Stimulated activated CD8-positive, alpha-beta memory T cell treated with anti-CD3 and anti-CD28 coated beads, Interleukin-4, amount 100 ng/mL, for 1 hour (primary cell): ENCODE data around the gene NRK.
"Not testable (repeated sequence)": the region's sequence is repeated elsewhere in the genome, so short reads cannot be mapped to it uniquely, and the experiment has no call there.

Source experiments
- DNase-seq, 2 donors: peaks; one replicate each; pipeline ENCODE4 v3.0.0-alpha.2; 2020; ENCODE audit warnings: low read depth in 2 of 2, low spot score in 1 of 2

The NRK gene, protein sequence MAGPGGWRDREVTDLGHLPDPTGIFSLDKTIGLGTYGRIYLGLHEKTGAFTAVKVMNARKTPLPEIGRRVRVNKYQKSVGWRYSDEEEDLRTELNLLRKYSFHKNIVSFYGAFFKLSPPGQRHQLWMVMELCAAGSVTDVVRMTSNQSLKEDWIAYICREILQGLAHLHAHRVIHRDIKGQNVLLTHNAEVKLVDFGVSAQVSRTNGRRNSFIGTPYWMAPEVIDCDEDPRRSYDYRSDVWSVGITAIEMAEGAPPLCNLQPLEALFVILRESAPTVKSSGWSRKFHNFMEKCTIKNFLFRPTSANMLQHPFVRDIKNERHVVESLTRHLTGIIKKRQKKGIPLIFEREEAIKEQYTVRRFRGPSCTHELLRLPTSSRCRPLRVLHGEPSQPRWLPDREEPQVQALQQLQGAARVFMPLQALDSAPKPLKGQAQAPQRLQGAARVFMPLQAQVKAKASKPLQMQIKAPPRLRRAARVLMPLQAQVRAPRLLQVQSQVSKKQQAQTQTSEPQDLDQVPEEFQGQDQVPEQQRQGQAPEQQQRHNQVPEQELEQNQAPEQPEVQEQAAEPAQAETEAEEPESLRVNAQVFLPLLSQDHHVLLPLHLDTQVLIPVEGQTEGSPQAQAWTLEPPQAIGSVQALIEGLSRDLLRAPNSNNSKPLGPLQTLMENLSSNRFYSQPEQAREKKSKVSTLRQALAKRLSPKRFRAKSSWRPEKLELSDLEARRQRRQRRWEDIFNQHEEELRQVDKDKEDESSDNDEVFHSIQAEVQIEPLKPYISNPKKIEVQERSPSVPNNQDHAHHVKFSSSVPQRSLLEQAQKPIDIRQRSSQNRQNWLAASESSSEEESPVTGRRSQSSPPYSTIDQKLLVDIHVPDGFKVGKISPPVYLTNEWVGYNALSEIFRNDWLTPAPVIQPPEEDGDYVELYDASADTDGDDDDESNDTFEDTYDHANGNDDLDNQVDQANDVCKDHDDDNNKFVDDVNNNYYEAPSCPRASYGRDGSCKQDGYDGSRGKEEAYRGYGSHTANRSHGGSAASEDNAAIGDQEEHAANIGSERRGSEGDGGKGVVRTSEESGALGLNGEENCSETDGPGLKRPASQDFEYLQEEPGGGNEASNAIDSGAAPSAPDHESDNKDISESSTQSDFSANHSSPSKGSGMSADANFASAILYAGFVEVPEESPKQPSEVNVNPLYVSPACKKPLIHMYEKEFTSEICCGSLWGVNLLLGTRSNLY (N-terminal part only)

DNA sequence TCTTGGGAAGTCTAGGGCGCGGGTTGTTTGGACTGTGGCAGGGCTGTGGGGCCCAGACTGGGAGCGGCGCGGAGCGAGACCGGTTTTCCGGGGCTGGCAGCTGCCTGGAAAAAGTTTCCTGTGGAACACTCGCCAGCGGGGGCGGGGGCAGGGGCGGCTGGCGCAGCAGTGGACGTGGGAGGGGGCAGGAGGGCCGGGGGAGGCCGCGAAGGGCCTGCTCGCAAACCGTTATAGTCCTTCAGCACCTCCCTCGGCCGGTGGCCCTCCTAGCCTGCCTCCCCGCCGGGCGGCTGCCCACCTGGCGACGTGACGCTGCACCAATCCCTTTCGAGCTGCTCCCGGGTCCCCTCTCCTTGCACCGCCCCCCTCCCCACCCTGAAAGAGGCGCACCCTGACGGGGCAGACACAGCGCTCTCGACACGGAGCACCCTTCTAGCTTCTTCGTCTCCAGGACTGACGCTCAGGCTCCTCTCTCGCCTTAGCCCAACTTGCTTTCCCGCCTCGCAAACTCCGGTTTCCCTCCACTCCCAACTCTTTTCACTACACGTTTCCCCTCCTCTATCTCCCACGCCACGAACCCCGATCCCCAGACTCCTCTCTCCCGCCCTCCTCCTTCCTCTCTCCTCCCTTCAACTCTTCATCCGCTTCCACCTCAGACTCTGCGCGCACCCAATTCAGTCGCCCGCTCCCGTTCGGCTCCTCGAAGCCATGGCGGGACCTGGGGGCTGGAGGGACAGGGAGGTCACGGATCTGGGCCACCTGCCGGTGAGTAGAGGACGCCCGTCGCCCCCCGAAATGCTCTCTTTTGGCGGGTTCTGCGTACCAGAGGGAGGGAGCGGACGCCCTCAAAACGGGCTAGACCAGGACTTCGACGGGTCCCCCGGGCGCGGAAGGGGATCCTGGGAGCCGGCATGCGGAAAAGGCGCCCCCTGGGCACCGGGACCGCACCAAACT is at the start of gene NRK:
Gene NRK, plus strand, starts transcription at position 402 of the 954 bp plus-strand sequence. Its CDS starts 307 bp downstream, at position 709.
- no peak for DNase-seq

DNA sequence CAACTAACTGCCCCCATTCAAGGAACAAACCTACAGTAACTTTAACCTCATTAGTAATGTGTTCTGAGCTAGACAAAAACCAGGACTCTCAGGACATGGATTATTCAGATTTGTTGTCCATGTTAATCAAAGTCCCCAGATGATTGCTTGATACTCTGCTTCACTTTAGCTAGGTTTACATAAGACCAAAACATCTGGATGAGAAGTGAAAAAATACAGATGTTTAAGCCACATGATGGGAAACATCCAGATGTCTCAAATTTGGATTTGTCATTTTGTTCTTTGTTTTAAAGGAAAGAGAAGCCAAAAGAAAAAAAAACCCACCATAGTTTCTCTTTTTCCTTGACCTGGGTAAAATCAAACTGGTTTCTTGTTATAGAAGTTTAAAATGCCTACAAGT is 48.5 kb upstream of the NRK start:
- no peak for DNase-seq

DNA sequence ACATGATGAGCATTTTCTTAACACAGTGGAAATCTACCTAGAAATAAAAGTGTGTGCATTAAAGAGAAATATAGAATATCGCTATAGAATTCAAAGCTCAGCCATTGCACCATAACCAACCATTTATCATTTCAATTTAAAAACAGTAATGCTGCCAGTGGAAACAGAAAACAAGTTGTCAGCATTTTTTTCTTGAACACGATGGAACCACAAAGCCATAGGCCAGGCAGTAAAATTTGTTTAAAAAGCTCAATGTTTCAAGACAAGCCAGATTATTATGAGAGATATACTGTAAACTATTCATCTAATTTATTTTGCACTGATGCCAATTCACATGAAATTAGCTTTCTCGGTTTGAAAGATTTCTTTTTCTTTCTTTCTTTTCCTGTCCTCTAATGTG is 46.7 kb upstream of the NRK start:
- DNase-seq: no peak

DNA sequence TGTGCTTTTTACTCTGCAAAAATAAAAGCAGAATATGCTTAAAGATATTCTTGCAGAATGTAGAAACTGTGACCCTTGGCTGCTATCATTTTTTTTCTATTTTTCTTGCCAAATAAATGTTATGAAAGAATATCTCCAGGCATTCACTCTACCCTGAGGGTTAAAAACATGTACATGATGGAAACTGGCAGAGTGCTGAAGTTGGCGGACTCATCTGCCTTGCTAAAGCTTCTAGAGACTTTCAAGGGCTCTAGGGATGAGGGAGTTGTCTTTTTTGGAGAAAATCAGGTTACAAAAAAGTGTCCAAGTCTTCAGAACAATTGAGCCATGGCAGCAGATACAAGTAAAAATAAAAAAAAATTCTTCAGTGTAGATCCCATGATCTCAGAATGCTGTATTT is 40.5 kb upstream of the NRK start:
- no peak for DNase-seq

DNA sequence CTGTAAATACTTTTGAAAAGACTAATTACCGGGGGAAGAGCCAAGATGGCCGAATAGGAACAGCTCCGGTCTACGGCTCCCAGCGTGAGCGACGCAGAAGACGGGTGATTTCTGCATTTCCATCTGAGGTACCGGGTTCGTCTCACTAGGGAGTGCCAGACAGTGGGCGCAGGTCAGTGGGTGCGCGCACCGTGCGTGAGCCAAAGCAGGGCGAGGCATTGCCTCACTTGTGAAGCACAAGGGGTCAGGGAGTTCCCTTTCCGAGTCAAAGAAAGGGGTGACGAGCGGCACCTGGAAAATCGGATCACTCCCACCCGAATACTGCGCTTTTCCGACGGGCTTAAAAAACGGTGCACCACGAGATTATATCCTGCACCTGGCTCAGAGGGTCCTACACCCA is 25.5 kb upstream of the NRK start:
- DNase-seq: not testable (repeated sequence)

DNA sequence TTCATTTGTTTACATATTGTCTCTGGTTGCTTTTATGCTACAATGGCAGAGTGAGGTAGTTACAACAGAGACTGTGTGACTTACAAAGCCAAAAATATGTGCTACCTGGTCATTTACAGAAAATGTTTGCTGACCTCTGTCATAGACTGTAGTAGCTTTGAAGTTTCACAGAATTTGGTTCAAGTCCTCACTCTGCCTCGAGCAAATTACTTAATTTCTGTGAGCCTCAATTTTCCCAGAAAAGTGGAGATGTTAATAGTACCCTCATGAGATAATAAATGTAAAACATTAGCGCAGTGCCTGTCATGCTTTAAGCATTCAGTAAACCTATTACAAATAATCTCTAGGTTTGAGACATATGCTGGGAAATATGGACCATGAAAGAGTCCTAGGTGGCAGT is 18.4 kb upstream of the NRK start:
- no peak for DNase-seq

DNA sequence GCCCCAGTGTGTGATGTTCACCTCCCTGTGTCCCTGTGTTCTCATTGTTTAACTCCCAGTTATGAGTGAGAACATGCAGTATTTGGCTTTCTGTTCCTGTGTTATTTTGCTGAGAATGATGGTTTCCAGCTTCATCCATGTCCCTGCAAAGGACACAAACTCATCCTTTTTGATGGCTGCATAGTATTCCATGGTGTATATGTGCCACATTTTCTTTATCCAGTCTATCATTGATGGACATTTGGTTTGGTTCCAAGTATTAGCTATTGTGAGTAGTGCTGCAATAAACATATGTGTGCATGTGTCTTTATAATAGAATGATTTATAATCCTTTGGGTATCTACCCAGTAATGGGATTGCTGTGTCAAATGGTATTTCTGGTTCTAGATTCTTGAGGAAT is 16.7 kb upstream of the NRK start:
- not testable (repeated sequence) for DNase-seq

DNA sequence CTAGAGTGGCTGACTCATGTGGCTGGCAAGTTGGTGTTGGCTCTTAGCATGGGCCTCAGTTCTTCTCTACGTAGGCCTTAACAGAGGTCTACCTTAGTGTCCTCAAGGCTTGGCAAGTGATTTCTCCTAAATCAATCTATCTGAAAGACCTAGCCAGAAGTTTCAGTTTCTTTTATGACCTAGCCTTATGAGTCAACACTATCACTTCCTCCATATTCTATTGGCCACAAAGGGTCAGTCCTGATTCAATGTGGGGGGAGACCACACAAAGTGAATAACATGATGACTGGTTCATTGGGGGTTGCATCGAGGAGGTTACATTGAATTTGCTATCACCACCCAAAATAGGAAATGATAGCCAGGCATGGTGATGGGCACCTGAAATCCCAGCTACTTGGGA is 5.8 kb upstream of the NRK start:
- no peak for DNase-seq

DNA sequence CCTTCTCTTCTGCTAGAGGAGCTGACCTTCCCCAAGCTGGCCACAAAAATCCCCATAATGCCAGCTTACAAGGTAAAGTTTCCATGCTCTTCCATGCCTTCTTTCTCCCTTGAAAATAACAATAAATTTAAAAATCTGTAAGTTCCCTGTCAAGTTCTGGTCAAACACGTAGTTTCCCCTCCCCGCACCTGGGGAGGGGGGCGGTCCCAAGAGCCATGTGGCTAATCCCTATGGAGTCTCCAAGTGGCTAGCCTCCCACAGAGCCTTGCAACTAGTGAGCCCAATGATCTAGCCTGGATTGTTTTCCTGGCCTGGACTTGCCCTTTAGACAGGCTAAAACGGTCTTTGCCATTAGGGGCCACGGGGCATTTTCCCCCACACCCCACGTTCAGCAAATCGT is 2.1 kb upstream of the NRK start:
- no peak for DNase-seq

DNA sequence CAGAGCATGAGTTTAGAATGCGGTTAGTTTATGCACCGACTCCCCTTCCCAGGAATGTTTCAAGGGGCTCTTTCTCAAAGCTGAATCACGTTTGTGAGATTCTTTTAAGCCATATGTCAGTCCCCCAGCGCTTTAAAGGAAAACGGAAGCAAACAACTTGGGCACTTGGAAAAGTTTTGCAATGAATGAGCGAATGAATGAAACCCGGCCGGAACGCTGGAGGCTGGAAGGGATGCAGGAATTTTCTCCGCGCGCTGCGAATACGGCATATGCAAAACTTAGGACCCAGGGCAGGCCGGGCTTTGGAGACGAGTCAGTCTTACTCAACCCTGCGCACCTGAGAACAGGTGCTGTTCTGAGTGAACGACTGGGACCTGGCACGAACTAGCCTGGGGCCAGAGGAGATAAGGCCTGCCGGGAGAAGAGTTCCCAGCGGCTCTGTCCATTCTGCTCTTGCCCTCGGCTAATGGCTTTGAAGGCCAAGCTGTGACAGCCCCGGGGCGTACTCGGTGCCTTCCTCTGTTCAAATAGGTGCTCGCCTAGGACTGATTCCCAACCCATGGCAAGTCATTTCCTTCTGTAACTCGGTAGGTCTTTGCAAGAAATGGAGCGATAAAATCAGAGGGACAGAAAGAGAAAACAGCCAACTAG is 743 bp upstream of the NRK start:
- DNase-seq: no peak

DNA sequence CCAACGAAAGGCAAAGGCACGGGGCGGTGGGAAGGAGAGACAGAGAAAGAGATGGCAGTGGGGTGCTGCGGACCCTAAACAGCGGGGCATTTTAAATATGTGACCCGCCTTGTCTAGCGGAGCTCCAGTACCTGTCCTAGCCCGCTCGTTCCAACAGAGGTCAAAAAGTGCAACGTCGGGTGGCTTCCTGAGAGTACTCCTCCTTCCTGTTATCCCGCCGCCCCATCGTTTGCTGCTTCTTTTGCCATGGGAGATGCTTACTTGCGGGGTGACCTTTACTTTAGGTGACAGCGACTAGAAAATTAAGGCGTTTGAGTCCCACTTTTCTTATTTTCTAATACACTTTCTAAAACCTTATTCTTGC is 735 bp downstream of the NRK start:
- no peak for DNase-seq

DNA sequence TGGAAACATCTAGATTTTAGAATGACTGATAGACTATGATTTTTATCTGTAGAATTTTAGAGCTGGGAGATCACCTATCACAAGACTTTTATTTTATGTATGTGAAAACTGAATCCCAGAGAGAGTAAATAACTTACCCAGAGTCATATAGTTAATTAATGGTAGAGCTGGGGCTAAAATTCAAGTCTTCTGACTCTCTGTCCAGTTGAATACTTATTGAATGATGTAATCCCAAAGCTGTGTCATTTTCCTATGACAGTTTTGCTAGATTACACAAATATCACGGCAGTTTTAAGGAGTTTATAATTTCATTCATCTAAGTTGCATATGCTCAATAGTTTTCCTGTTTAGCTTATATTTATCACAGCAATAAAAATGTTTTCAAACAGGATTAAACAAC is 6.7 kb downstream of the NRK start:
- no peak for DNase-seq

DNA sequence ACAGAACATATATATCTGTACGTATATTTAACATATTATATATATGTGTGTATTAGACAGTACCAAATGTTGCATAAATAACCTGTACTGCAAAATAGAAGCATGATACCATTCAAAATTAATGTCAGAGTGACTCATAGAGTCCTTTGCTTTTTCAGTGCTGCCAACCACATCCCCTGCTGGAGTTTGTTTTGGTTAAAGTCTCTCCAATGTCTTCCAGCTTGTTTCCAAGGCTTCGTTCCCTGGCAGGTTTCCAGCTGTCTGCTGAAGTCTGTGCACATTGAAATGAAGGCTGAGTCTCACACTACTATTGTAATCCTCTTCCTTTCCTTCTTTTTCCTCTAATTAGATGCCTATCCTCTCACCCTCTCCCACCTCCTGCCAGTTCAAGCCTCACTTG is 14.9 kb downstream of the NRK start:
- no peak for DNase-seq

DNA sequence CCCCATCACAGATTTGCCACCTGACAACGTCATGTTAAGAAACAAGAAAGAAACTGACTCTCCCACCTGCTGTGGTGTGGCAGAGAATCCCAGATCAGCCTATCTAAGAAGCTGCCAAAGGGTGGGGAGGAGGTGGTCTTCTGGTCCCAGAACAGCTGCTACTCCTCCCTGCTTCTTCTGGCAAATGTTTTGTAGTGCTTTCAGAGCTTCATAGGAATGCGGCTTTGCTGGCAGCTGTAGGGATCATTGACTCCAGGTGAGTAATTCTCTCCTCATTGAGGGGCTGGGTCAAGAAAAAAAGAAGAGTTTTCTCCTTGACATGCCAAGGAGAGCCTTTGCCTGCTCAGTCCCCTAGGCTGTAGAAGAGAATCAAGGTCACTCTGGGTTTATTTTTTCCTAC is 23.3 kb downstream of the NRK start:
- no peak for DNase-seq

DNA sequence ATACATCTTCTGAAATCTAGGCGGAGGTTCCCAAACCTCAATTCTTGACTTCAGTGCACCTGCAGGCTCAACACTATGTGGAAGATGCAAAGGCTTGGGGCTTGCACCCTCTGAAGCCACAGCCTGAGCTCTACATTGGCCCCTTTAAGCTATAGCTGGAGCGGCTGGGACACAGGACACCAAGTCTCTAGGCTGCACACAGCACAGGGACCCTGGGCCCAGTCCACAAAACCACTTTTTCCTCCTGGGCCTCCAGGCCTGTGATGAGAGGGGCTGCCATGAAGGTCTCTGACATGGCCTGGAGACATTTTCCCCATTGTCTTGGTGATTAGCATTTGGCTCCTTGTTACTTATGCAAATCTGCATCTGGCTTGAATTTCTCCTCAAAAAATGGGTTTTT is 27.8 kb downstream of the NRK start:
- DNase-seq: not testable (repeated sequence)

DNA sequence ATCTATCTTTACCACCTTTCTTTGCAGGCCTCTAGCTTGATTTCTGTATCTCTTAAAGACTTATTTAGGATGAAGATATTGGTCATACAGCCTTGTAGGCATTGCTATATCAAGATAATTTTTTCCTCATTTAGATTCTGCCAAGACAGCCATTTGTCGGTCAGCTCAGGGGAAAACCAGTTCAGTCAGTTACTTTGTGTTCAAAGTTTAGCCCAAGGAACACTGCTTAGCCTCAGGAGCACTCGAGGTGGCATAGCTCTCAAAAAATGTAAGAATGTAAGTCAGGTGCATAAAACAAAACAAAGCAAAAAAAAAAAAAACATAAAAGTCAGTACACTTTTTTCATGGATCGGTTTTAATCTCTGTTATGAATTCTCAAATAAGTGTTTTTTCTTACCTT is 43.4 kb downstream of the NRK start:
- no peak for DNase-seq

DNA sequence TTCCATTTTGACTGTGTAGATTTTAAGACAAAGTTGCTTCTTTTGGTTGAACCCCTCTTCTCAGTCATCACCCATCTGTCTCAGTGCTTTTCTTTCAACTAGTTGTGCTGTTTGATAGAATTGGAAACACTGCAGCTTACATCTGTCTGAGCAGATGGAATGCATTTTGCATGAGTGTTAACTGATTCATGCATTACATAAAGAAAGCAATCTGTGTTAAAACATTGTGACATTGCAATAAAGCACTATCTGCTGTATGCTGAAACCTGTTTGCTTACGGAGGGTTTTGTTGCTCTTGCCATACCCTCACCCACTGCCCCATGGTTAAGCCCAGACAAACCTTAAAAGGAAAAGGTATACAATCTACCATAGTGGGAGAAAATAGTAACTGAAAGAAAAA is 47.4 kb downstream of the NRK start:
- no peak for DNase-seq

DNA sequence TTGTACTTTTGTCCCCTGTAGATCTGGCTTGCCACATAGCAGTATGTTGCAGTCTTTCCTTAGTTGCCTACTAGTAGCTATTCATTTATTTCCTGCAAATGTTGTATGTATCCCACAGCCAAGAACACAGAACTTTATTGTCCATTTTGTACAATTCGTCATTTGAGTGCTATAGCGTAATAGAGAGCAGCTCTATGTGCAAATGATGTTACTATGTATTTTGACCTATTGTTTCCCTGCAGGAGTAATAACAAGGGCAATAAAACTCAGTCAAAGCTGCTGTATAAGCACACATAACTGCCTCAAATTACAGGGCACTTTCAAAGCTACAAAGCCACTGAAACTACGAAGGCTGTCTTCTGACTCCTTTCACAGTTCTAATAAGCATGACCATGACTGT is 48.1 kb downstream of the NRK start:
- no peak for DNase-seq

DNA sequence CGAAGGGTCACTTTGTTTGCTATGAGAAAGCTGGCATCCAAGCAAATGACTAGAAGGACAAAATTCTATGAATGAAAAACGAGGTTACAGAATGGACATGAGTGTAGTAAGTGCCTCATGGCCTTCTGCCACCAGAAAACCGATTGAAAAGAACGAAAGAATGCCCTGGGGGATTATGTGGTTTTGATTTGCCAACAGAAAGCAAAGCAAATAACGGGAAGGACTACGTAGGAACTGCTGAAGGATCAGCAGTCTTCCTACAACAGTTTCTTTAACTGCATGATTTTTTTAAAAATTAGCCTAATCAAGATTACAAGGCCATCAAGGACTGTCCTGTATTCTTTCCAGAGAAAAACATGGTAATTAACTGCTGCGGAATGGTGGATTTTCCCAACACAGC is 50.6 kb downstream of the NRK start:
- no peak for DNase-seq

DNA sequence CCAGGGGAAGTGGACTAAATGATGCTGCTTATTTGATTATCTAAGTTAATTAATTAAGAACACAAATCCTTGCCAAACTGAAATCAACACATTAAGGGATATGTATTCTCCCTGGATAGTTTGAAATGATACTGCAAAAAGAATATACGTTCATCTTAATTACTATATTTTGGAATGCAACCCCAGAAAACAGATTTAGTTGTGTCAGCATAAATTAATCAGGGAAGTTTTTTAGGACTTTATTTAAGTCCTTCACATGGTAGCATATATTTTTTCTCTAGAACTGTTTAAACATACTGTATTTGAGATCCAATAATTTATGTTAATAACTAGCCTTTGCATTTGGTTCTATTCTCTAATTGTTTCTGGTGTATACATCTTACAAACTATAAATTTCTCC is 52.5 kb downstream of the NRK start:
- DNase-seq: no peak
